SKM-1 treated with dmso at 0.1 percent for 144 hours (cell line): ENCODE data around the gene NKD1.
"Not testable (repeated sequence)": the region's sequence is repeated elsewhere in the genome, so short reads cannot be mapped to it uniquely, and the experiment has no call there.

Experiments used
- DNase-seq: peaks from one replicate; lab custom pipeline; 2025; ENCODE audit not compliant: unreplicated experiment; lab: John Stamatoyannopoulos, UW

NKD1 gene

DNA sequence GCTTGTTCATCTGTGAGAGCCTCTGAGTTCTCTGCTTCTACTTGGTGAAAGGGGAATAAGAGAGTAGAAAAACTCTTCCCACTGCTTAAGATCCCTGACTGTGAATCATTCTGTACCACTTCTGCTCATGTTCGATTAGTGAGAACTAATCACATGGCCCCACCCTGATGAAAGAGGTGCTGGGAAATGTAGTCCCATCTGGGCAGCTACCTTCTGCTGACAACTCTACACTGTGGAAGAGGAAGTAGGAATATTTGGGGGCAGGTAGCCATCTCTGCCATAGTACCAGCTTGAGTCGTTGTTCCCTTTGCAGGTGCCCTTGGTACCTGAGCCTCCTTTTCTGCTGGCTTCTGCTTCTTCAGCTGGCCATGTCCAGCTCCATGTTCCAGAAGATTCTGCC is 29.9 kb downstream of the NKD1 start:
- DNase-seq = no peak

DNA sequence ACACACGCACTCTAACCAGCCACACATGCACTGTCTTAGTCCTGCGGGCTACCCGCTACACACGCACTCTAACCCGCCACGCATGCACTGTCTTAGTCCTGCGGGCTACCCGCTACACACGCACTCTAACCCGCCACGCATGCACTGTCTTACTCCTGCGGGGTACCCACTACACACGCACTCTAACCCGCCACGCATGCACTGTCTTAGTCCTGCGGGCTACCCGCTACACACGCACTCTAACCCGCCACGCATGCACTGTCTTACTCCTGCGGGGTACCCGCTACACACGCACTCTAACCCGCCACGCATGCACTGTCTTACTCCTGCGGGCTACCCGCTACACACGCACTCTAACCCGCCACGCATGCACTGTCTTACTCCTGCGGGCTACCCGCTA is 31.2 kb downstream of the NKD1 start:
- DNase-seq = not testable (repeated sequence)

DNA sequence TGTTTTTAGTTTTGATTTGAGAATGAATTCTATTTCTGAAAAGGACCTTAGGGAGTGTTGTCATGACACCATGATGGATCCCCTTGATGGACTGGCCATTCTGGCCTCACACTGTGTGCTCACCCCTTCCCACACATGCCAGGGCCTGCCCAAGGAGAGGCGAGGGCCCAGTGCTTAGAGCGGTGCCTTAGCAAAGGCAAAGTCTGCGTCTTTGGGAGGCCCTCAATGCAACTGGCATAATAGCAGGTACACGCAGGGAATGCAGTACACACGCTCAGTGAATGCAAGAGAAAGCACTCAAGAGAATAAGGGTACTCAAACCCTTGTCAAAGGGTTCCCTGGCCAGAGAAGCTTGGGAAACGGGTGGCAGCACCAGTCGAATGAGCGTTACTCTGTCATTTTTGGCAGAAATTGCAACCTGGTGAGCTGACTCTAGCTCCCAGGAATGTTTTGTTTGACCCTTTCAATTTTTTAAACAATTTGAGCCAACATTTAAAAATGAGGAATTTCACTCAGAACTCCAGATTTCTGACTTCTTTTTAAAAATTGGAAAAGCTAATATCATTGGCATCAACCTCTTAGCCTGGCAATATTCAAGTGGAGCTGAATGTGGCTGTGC is 32.1 kb downstream of the NKD1 start:
- no peak for DNase-seq

DNA sequence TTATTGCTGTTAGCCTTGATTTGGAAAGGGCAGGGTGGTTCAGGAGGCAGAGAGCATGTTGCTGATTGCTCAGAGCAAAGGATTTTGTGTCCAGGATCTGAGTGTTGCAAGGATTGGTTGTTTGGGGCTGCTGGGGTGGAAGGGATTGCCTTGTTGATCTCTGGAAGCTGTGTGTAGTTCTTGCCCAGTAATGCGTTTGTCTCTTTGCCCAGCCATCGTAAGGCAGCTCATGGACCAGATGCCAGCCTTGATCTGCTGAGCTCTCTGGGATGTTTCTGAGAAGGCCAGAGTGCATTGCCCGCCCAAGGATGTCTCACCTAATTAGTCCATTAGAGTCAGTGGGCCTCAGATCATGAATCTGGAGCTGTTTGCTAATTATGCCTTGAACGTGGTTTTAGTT is 33.6 kb downstream of the NKD1 start:
- no peak for DNase-seq

DNA sequence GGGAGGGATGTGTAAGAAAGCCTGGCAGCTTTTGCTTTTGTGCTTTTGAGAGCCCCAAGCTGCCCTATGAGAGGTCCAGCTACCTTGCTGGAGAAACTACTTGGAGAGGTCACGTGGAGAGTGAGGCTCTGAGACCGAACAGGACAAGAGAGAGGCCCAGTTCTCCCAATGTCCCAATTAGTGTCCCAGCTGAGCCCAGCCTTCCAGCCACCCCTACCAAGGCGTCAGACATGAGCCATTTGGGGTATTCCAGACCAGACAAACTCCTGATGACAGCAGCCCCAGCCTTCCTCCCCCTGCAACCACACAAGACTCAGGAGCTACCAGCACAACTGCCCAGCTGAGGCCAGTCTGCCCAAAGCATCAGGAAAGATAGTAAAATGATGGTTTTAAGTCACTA is 35.0 kb downstream of the NKD1 start:
- no peak for DNase-seq

DNA sequence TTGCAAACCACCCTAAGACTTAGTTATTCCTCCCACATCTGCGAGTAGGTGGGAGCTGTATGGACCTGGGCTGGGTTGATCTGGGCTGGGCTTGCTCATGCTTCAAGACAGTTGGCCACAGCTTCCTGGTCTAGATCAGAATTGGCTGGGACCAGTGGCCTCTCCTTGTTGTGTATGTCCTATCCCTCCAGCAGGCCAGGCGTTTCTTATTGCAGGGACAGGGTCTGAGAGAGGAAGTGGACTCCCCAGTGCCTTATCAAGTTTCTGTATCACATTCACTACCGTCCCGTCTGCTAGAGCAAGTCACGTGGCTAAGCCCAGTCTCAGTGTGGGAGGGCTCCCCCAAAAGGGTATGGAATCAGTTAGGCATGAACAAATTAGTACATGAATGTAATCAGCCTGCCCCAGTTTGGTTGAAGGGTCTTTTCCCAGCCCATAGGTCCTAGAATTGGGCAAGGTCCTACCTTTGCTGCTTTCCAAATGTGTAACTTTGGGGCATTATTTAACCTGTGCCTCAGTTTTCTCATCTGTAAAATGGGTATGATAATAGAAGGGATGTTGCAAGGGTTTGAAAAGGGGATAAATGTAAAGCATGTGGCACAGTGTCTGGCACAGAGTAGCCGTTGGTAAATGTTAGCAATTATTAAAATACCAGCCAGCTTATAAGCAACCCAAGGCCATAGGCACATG is 36.0 kb downstream of the NKD1 start:
- no peak for DNase-seq

DNA sequence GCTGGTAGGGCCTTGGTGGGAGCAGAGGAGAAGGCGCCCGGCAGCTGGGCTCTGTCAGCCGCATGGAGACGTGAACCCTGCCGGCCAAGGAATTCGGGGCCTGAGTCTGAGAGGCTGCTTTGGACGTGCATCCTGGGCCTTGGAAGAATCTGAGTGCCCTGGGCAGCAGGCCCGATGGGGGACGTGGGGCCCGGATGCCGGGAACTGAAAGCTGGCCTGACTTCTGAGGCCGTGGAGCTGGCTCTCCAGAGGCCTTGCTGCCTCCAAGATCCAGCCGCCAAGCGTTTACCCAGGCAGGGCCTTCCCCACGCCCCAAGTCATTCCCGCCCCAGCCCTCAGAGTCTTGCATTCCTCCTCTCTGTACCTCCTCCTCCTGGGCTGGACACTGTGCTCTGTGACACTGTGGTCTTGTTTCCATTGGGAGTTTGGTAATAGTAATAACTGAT is 37.2 kb downstream of the NKD1 start:
- DNase-seq = no peak

DNA sequence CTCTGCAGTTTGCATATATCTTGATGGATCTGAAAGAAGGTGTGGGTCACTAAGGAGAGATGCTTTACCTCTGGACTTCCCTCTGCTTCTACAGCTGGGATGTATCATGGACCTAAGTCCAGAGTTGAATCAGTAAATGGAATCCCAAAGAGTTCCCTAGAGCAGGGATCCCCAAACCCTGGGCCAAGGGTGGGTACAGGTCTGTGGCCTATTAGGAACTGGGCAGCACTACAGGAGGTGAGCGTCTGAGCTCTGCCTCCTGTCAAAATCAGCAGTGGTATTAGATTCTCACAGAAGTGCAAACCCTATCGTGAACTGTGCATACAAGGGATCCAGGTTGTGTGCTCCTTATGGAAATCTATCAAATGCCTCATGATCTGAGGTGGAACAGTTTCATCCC is 39.3 kb downstream of the NKD1 start:
- DNase-seq = no peak

DNA sequence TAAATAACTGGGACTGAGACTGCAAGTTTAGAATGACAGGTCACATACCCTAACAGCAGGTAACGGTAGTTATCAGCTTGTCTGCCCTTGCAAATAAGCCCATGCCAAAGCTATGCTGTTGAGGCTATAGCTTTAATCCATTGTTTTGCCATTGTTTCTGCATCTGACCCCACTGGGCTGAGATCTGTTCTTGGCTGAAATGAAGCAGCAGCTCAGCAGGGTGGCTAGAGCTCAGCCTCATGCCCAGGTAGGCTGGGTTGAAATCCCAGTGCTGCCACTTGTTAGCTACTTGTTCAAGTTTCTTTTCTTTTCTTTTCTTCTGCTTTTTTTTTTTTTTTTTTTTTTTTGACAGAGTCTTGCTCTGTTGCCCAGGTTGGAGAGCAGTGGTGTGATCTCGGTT is 40.1 kb downstream of the NKD1 start:
- no peak for DNase-seq

DNA sequence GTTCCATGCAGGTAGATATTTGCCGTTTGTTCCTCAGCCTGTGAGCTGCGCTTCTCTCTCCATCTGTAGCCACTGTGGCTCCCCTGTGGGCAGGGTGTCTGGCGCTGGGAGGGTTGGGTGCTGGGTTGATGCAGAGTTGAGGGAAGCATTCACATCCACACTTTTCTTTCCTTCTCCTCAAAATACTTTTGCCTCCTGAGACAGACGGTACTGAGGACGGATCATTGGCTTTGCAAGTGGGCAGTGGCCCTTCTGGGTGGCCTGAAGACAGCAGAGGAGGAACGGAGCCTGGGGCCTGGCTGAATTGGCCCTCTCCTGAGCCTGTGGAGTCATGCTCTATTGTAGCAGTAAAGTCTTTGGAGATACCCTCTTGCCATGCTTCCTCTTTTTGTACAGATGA is 43.0 kb downstream of the NKD1 start:
- DNase-seq = no peak

DNA sequence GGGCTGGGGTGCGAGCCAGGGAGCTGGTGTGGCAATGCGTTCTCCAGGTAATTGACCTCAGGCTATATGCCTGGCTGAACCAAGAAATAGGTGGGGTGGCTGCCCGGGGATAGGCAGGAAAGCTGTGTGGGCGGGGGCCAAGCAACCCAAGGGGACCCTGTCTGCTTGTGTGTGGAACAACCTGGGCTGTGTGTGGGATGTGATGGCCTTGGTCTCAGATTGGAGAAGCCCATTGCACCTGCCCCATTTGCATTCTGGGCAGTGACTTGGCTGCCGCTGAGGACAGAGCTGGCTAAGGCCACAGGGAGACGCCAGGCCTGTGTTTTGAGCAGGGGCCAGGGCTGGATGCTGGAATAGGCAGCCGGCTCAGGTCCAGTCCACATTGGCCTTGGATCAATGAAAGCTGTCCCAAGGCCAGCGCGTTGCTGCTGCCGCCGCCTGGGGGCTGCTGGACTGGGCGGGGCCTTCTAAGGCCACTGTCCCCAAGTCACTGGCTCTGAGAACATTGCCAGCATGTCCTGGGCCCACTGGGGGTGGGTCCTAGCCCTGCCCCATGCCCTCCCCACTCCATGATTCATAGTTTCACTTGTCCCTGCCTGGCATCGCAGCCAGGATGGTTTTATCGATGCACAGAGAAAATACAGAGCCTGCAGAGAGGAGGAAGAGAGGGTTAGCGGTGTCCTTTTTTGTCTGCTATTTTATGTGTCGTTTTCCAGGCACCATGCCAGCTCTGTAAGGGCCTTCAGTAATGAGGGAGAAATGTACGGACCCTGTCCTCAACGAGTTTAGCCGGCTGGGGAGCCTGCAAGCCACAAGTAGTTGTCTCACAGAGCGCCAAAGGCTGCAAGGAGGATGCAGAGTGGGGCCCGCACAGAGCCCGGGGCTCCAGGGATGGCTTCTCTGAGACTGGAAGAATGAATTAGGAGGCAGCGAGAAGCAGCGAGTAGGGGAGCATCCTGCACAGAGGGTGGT is 43.9 kb downstream of the NKD1 start:
- no peak for DNase-seq

DNA sequence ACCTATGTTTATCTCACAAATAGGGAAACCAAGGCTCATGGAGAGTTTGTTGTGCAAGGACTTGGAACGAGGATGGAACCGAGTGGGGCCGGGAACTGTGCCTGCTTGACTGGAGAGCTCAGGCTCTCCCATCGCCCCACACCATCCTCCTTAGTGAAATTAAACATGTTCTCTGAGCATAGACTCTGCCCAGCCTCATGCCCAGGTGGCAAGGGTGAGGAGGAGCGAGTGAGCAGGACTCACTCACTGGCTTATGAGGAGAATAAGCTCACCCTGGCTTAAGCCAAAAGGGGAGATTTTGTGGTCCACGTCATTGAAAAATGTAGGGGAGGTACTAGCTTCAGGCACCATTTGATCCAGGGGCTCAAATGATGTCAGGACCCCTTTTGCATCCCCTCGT is 44.8 kb downstream of the NKD1 start:
- no peak for DNase-seq

DNA sequence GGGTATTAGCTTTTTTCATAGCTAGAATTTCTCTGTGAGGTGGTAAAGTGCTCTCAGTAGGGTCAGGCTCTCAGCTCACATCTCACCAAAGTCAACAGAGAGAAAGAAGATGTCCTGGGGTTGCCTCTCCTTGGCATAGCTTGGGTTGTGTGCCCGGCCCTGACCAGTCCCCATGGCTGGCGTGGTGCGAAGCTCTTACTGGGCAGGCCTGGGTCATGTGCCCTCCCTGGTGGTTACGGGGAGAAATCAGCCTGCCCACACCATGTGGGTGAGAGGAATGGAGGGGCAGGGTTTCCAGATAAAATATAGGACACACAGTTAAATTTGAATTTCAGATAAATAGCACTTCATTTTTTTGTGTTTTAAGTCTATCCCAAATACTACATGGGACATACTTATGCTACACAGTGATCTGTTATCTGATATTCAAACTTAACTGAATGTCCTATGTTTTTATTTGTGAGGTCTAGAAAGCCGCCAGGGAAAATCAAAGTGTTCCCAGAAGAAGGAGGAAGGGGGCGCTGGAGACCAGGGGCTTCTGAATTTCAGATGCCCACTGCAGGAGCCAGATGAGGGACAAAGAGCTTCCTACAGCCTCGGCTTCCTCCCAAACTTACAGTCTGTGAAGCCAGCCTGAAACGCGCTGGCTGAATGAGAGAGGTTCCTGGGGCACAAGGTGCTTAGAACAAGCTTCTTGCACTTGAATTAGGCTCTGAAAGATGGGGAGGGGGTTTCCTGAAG is 45.4 kb downstream of the NKD1 start:
- DNase-seq = no peak

DNA sequence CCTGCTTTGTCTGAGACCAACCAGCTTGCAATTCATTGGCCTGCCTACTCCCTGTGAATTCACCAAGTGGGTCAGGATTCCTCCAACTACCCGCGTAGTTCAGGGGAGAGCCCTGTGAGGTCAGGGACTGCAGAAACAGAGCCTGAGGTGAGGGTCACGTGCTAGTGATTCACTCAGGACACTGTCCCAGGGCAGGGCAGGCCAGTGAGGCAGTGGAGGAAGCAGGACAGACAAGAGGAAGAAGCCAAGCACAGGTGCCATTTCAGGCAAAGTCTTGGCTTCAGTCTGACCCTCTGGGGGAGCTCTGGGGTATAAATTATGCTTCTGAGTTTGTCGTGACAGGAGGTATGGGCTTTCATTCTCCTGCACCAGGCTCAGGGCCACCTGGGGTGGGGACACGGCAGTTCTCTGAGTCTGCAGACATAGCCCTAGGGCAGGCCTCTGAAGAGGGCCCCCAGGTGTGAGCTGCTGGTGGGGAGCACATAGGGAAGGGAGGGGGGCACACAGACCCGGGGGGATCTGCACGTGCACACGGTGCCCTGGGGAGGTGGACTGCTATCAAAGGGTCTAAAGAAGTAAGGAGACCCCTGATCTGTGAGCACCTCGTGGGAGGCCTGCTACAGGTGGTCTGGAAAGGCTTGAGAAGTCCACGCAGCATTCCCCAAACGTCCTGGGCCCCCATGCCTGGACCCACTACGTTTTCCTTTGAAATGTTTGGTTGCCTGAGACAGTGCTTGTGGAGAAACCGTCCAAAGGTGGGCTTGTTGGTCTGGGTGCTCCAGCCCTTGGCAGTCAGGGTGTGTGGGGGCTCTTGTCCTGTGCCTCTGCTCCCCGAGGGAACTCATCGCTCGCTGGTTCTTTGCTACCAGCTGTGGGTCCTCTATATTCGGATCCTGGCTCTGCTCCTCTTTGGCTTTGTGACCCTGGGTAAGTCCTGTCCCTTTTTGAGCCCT is 46.4 kb downstream of the NKD1 start:
- DNase-seq = no peak

DNA sequence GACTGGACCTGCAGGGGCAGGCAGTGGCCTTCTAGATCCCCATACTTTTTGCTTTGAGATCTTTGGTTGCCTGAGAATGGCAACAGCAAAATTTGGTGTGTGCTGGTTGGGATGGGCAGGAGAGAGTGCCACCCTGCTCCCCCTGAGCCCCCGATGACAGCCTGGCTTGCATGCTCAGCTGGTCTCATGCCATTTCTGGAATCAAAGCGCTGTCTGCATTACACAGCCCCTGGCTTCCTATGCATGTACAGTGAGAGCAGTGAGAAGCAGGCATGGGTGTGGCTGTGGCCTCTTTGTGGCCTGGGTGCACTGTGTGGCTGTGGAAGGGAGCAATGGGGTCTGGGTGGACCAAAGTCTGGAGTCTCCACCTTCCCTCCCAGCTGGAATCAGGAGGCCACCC is 47.7 kb downstream of the NKD1 start:
- DNase-seq = no peak

DNA sequence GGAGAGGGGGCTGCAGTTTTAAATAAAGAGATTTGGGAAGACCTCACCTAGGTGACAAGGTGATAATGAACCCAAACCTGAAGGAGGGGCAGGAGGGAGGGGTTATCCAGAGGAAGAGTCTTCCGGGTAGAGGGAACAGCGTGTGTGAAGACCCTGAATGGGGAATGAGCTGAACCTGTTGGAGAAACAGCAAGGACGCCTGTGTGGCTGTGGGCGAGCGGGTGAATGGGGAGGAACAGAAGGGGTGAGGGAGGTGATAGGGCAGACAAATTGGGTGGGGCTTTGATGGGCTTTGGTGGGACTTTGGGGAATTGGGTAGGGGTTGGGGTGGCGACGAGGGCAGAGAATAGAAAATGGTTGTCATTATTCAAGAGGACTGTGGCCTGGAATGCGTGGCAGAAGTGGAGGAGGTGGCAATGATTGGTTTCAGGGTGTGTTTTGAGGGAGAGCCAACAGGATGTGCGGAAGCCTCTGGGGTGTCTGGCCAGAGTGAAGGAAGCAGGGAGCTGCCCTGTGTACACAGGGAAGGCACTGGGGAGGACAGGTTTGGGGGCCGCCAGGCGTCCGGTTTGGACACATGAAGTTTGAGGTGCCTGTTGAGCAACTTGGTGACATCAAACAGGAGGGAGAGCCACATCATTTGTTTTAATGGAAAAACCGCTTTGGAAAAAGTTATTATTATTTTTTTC is 48.7 kb downstream of the NKD1 start:
- DNase-seq = no peak

DNA sequence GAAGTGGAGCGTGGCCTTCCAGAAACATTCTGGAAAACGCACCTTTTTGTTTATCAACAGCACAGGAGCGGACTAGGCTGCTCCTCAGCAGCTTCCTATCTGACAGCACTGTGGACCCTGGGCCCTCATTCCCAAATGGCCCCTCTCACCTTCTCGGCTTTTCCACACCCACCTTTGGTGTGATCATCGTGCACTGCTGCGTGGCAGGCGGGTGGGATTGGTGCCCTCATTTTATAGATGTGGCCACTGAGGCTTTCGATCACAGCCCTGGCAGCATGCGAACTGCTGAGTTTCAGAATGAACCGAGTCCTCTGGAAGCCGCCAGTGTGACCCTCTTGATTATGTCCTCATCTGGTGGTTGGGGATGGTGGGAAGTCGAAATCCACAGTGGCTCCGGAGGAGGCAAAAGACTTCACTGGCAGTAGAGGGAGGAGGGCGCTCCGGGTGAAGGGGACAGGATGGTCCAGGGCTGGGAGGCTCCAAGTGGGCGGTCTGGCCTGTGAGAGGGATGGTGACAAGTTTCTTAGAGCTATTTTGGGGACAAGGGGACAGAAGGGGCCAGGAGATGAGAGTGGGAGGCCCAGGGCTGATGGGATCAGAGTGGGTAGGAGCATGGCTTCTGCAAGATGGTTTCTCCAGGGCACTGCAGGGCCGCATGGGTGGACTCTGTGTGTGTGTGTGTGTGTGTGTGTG is 49.5 kb downstream of the NKD1 start:
- no peak for DNase-seq

DNA sequence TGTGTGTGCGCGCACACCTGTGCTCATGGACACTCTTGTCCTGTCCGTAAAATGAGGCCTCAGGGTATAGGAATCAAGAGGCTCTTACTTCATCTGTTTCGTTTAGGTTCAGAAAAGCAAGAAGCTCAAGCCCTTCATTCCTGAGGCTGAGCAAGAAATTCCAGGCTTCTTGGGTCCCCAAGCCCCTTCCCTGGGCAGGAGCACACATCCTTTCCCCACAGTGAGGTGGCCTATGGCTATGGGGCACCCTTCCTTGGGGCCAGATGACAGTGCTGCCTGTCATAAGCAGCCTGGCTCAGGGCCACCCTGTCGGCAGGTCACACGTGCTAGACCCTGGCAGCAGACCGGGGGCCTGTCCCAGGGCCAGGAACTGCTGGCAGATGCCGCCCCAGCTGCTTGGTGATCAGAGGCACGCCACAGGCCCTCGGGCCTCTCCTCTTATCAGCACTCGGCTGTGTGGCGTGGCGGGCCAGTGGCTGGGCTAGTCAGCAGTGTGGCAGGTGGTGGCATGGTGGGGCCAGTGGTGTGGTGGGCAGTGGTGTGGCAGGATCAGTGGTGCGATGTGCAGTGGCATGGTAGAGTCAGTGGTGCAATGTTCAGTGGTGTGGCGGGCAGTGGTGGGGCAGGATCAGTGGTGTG is 50.2 kb downstream of the NKD1 start:
- no peak for DNase-seq
